ENCODE results near the gene MRTFB. TPM values are rescaled to one million over a fixed set of nuclear protein-coding genes. Genes with fewer than 3 reads are reported as not detected.

Gene MRTFB
- total and polyA plus RNA-seq, 5 experiments from 2014 or later: 2.5 to 23.3 (median 6.4) TPM

GRCh38 chr16:14100825-14101224, 29.7 kb downstream of the MRTFB start:
- peaks cover 15 to 61% (median 42%) of the 10 kb centered on the region in 4 donors for H3K4me1 Mint-ChIP-seq
- ATAC-seq (no peak), DNase-seq (no peak)
- H3K27ac Mint-ChIP-seq: peak overlapping the region in 2 of 10 donors; percentile 1 to 34
- POLR2A ChIA-PET: no interaction called here
- peak overlapping the region in 1 of 10 donors; percentile 11 for H3K4me3 Mint-ChIP-seq
- H3K36me3 Mint-ChIP-seq: peaks cover 3 to 11% (median 4%) of the 10 kb centered on the region in 3 donors
- H3K9me3 Mint-ChIP-seq: no peaks in the 10 kb centered on the region
- no peaks in the 10 kb centered on the region for H3K27me3 Mint-ChIP-seq

GRCh38 chr16:14101415-14101814, 30.3 kb downstream of the MRTFB start:
- peaks cover 19 to 67% (median 46%) of the 10 kb centered on the region in 4 donors for H3K4me1 Mint-ChIP-seq
- H3K9me3 Mint-ChIP-seq: no peaks in the 10 kb centered on the region
- H3K4me3 Mint-ChIP-seq: no peak overlapping the region
- no peaks in the 10 kb centered on the region for H3K27me3 Mint-ChIP-seq
- ATAC-seq (peak in 1 of 2 donors; percentile 33), DNase-seq (no peak)
- peak overlapping the region in 2 of 10 donors; percentile 25 to 26 for H3K27ac Mint-ChIP-seq
- H3K36me3 Mint-ChIP-seq: peaks cover 3 to 7% (median 4%) of the 10 kb centered on the region in 3 donors
- POLR2A ChIA-PET: no interaction called here

- no peaks in the 10 kb centered on the region for H3K27me3 Mint-ChIP-seq
- H3K27ac Mint-ChIP-seq: peak overlapping the region in 3 of 10 donors; percentile 8 to 79 (median 30)
- H3K4me3 Mint-ChIP-seq: no peak overlapping the region
- ATAC-seq (no peak), DNase-seq (no peak)
- POLR2A ChIA-PET: no interaction called here
- peaks cover 0 to 3% (median 0%) of the 10 kb centered on the region in 3 donors for H3K36me3 Mint-ChIP-seq
- peaks cover 24 to 71% (median 45%) of the 10 kb centered on the region in 4 donors for H3K4me1 Mint-ChIP-seq
- no peaks in the 10 kb centered on the region for H3K9me3 Mint-ChIP-seq
These were observed 32.0 kb downstream of the MRTFB start for GRCh38 chr16:14102925-14103720.

DNA sequence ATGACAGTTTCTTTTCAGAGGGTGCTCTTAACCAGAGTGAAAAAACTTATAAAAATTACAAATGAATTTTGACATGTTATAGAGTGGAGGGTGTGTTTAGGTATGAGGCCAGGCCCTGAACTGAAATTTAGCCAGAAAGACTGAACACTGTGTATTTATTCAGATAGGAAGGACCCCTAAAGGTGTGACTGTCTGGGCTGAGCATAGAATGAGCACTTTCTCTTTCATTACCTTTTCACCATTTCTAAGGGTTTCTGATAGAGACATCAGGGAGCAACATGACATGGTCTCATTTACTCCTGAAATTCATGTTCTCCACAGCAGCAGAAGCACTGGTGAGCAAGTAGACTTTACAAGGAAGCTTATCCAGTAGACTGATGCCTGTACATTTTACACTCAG, 32.9 kb downstream of the MRTFB start:
- H3K4me1 Mint-ChIP-seq: peaks cover 26 to 74% (median 49%) of the 10 kb centered on the region in 4 donors

GRCh38 chr16:14105760-14106375, 34.7 kb downstream of the MRTFB start:
- POLR2A ChIA-PET: no interaction called here
- DNase-seq (no peak), ATAC-seq (no peak)
- H3K27ac Mint-ChIP-seq: peak overlapping the region in 2 of 10 donors; percentile 18 to 30
- H3K36me3 Mint-ChIP-seq: no peaks in the 10 kb centered on the region
- H3K4me3 Mint-ChIP-seq: no peak overlapping the region
- H3K9me3 Mint-ChIP-seq: no peaks in the 10 kb centered on the region
- H3K27me3 Mint-ChIP-seq: no peaks in the 10 kb centered on the region
- peaks cover 30 to 78% (median 58%) of the 10 kb centered on the region in 4 donors for H3K4me1 Mint-ChIP-seq

More for the DNA sequence above, 32.9 kb downstream of the MRTFB start:
- POLR2A ChIA-PET: no interaction called here
- no peak overlapping the region for H3K4me3 Mint-ChIP-seq
- H3K9me3 Mint-ChIP-seq: no peaks in the 10 kb centered on the region
- H3K27me3 Mint-ChIP-seq: no peaks in the 10 kb centered on the region
- DNase-seq: no peak
- H3K36me3 Mint-ChIP-seq: peaks cover 0 to 3% (median 0%) of the 10 kb centered on the region in 3 donors
- no peak for ATAC-seq
- H3K27ac Mint-ChIP-seq: peak overlapping the region in 1 of 10 donors; percentile 30

- Mint-ChIP-seq H3K9me3 (no peaks in the 10 kb centered on the region), H3K4me3 (no peak overlapping the region), H3K27me3 (no peaks in the 10 kb centered on the region), H3K4me1 (peaks cover 27 to 78% (median 58%) of the 10 kb centered on the region in 4 donors), H3K27ac (peak overlapping the region in 1 of 10 donors; percentile 18), H3K36me3 (no peaks in the 10 kb centered on the region)
- ATAC-seq: no peak
- POLR2A ChIA-PET: no interaction called here
- no peak for DNase-seq
These were observed 35.3 kb downstream of the MRTFB start for GRCh38 chr16:14106457-14106856.

DNA sequence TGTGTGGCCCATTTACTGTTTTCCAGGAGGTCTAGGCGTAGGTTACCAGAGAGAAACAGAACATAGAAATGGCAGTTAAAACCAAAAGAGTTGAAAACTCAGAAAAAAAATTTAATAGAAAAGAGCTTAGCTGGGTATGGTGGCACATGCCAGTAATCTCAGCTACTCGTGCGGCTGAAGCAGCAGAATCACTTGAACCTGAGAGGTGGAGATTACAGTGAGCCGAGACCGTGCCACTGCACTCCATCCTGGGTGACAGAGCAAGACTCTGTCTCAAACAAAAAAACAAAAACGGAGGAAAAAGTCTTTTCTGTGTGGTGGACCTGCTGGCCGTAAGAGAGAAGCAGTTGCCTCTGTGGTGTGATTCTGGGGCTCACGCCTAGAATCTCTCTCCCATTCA, 35.8 kb downstream of the MRTFB start:
- peaks cover 28 to 77% (median 59%) of the 10 kb centered on the region in 4 donors for H3K4me1 Mint-ChIP-seq
- no peaks in the 10 kb centered on the region for H3K27me3 Mint-ChIP-seq
- DNase-seq: no peak
- POLR2A ChIA-PET: no interaction called here
- no peak for ATAC-seq
- H3K9me3 Mint-ChIP-seq: no peaks in the 10 kb centered on the region
- H3K36me3 Mint-ChIP-seq: no peaks in the 10 kb centered on the region
- no peak overlapping the region for H3K4me3 Mint-ChIP-seq
- H3K27ac Mint-ChIP-seq: peak overlapping the region in 1 of 10 donors; percentile 18

GRCh38 chr16:14109077-14109775, 38.1 kb downstream of the MRTFB start:
- H3K4me3 Mint-ChIP-seq: no peak overlapping the region
- H3K4me1 Mint-ChIP-seq: peaks cover 30 to 69% (median 54%) of the 10 kb centered on the region in 4 donors
- no peaks in the 10 kb centered on the region for H3K9me3 Mint-ChIP-seq
- POLR2A ChIA-PET: no interaction called here
- ATAC-seq: no peak
- peak overlapping the region in 2 of 10 donors; percentile 5 to 19 for H3K27ac Mint-ChIP-seq
- no peaks in the 10 kb centered on the region for H3K27me3 Mint-ChIP-seq
- H3K36me3 Mint-ChIP-seq: peaks cover 0 to 2% (median 0%) of the 10 kb centered on the region in 3 donors
- no peak for DNase-seq

DNA sequence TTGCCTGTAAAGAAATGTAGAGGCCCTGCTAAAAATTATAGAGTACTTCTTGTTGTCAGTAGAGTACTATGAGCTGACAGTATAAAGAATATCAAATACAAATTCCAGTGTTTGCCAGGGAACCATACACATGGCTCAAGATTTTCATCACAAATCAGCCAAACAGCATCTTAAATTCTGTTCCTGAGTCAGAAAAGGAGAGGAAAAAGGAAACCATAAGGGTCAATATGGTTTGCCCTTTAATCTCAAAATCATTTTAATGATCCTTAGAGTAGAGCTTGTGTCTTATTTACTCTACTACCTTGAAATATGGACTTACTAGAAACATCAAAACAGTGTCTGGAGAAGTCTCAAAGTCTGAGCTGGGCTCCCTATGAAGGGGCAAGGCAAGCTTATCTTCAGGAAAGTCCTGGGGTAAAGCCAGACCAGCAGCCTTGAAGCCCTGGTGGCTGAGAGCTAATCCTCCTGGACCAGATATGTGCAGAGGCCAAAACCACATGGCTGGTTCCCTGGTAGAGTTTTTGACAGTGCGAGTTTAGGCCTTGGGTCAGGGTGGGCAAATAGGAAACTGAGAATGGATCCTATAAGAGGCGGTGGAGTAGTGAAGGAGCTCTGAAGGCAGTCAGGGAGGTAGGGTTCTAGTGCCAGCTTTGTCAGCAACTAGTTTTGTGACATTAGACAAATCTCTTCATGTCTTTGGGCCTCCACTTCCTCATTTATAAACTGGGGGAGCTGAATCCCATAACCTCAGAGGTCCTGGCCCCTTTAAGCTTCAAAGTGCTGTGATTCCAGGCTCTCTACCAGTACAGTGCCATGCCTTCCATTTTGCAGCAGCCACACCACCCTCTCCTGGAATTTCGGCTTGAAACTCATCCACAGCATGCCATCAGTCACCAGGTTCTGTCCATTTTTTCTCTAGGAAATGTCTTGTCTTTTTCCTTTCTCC, 38.9 kb downstream of the MRTFB start:
- DNase-seq: no peak
- Mint-ChIP-seq H3K4me3 (no peak overlapping the region), H3K27me3 (no peaks in the 10 kb centered on the region), H3K27ac (peak overlapping the region in 5 of 10 donors; percentile 3 to 77 (median 22)), H3K4me1 (peaks cover 30 to 69% (median 53%) of the 10 kb centered on the region in 4 donors), H3K9me3 (no peaks in the 10 kb centered on the region), H3K36me3 (peaks cover 0 to 8% (median 0%) of the 10 kb centered on the region in 3 donors)
- ATAC-seq: no peak
- POLR2A ChIA-PET: no interaction called here

DNA sequence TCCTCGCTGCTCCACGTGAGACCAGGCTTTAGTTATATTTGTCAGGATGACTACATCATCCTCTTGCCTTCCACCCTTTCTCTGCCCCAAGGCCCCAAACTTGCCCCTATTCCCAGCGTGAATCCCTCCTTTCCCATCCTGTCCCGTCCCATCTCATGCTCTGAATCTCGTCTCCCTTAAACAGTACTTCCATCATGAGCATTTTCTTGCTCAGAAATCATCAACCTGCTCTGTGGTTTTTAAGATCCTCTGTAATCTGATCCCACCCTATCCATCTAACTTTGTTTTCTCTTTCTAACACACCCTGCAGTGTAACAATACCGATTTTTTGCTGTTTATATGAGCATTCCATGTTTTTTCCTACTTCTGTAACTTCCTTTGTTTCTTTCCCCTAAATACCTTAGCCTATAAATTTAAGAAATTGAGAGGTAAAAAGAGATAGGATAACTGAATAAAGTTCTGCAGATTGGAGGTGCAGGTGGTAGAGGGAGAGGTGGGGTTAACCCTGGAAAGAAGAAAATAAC, 39.7 kb downstream of the MRTFB start:
- POLR2A ChIA-PET: no interaction called here
- DNase-seq (no peak), ATAC-seq (no peak)
- H3K27ac Mint-ChIP-seq: peak overlapping the region in 7 of 10 donors; percentile 1 to 58 (median 21)
- H3K4me1 Mint-ChIP-seq: peaks cover 30 to 66% (median 53%) of the 10 kb centered on the region in 4 donors
- H3K27me3 Mint-ChIP-seq: no peaks in the 10 kb centered on the region
- H3K4me3 Mint-ChIP-seq: no peak overlapping the region
- peaks cover 0 to 8% (median 0%) of the 10 kb centered on the region in 3 donors for H3K36me3 Mint-ChIP-seq
- no peaks in the 10 kb centered on the region for H3K9me3 Mint-ChIP-seq

GRCh38 chr16:14111713-14112538, 40.8 kb downstream of the MRTFB start:
- Mint-ChIP-seq H3K27ac (peak overlapping the region in 7 of 10 donors; percentile 29 to 87 (median 67)), H3K4me1 (peaks cover 30 to 55% (median 50%) of the 10 kb centered on the region in 4 donors), H3K27me3 (no peaks in the 10 kb centered on the region), H3K9me3 (no peaks in the 10 kb centered on the region), H3K36me3 (peaks cover 0 to 10% (median 0%) of the 10 kb centered on the region in 3 donors), H3K4me3 (peak overlapping the region in 2 of 10 donors; percentile 10 to 13)
- POLR2A ChIA-PET: no interaction called here
- ATAC-seq: no peak
- no peak for DNase-seq

All from naive thymus-derived CD8-positive, alpha-beta T cell (primary cell).